ENCODE results near the gene MRE11.

DNA sequence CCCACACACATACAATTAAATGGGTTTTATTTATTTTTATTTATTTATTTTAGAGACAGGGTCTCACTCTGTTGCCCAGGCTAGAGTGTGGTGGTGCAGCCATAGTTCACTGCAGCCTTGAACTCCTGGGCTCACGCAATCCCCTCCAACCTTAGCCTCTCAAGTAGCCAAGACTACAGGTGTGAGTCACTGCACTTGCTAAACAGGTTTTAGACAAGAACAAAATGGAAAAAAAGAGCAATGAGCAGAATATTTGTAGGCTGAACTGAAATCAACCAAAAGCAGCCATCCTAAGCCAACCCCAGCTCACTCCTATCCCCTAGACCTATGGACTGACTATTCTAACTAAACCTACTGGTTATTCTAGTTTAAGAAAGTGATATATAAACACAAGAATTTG lies 37.8 kb downstream of the MRE11 start:
- TF ChIP-seq, protein P1, sequence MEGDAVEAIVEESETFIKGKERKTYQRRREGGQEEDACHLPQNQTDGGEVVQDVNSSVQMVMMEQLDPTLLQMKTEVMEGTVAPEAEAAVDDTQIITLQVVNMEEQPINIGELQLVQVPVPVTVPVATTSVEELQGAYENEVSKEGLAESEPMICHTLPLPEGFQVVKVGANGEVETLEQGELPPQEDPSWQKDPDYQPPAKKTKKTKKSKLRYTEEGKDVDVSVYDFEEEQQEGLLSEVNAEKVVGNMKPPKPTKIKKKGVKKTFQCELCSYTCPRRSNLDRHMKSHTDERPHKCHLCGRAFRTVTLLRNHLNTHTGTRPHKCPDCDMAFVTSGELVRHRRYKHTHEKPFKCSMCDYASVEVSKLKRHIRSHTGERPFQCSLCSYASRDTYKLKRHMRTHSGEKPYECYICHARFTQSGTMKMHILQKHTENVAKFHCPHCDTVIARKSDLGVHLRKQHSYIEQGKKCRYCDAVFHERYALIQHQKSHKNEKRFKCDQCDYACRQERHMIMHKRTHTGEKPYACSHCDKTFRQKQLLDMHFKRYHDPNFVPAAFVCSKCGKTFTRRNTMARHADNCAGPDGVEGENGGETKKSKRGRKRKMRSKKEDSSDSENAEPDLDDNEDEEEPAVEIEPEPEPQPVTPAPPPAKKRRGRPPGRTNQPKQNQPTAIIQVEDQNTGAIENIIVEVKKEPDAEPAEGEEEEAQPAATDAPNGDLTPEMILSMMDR (IDR thresholded peaks at IDR 0.05) = no peak
- TF ChIP-seq POLR2A (IDR thresholded peaks at IDR 0.05) (no peak), POLR2AphosphoS5 (IDR thresholded peaks at IDR 0.05; ENCODE audit: insufficient read depth in 1 of 2, low read depth in 1 of 2) (no peak)
